Measurements from ENCODE around the gene GATD1.
A peak's percentile ranks its signal among the peaks of the same experiment; 100 is the strongest.

Gene GATD1

DNA sequence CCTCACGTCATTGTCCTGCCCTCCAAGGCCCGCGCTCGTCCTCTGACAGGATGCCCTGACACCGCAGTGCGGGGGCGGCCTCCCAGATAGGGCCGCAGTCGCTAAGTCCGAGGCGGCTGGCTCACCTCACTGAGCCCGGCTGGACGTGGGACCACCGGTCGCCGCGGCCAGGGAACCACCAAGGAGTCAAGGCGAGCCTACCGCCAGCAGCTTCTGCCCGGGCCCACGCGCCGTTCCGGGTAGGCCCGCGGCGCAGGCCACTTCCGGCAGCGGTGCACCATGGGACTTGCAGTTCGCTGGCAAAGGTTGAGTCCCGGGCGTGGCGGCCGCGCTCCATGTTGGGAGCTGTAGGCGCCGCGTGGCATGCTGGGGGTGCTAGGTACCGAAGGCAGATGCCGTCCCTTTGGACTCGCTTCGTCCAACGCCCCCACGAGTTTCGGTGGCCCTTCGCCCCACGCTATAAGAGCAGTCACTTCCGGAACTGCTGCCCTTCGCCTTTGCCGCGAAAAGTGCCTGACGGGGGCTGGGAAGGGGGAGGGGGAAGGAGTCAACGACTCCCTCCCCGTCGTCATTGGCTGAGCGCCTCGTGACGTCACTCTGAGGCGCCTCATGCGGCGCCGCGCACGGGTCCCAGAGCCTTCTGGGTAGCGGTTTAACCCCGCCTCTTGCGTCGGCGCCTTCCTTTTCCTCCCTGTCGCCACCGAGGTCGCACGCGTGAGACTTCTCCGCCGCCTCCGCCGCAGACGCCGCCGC is 32.2 kb upstream of the GATD1 start, which contains the start of gene RPLP2:
RPLP2 (plus strand) TSS at position 681 of the 753 bp plus-strand sequence. CDS start 268 bp downstream, outside the sequence.
- TF ChIP-seq, protein P1, sequence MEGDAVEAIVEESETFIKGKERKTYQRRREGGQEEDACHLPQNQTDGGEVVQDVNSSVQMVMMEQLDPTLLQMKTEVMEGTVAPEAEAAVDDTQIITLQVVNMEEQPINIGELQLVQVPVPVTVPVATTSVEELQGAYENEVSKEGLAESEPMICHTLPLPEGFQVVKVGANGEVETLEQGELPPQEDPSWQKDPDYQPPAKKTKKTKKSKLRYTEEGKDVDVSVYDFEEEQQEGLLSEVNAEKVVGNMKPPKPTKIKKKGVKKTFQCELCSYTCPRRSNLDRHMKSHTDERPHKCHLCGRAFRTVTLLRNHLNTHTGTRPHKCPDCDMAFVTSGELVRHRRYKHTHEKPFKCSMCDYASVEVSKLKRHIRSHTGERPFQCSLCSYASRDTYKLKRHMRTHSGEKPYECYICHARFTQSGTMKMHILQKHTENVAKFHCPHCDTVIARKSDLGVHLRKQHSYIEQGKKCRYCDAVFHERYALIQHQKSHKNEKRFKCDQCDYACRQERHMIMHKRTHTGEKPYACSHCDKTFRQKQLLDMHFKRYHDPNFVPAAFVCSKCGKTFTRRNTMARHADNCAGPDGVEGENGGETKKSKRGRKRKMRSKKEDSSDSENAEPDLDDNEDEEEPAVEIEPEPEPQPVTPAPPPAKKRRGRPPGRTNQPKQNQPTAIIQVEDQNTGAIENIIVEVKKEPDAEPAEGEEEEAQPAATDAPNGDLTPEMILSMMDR (IDR thresholded peaks at IDR 0.05; ENCODE audit: insufficient read depth, low read length, poor library complexity, severe bottlenecking), result no peak

DNA sequence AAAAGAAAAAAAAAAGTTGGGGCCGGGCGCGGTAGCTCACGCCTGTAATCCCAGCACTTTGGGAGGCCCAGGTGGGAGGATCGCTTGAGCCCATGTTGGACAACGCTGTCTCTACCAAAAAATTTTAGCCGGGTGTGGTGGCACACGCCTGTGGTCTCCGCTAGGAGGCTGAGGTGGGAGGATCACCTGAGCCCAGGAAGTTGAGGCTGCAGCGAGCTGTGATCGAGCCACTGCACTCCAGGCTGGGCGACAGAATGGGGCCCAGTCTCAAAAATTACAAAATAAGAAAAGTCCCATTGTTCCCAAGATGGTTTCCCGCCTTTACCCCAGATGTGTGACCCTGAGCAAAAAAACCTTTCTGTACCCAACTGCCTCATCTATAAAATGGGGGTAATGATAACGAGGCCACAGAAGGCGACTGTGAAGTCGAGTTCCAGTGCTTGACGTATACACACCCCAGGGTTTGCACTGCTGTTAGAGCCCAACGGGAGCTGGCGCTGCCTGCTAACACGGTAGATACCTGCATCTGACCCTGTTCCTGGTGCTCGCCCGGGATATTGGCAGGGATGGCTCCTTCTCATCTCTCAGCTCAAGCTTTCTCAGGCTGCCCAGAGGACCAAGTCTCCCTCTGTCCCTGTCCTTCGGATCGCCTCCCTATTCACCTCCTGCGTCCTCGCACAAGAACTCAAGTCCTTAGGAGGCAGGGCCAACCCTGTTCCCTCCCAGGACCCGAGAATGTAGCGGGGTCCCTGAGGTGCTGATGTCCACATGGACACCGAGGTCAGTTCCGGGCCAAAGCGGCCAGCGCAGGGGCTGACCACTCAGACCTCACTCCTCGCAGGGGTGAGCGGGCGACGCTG is 31.4 kb upstream of the GATD1 start:
- Histone ChIP-seq H3K36me3 (ENCODE audit: control insufficient read depth, insufficient read depth, low read length) (peaks cover 23% of the 10 kb centered on the region), H3K4me3 (replicated peaks; ENCODE audit: low read depth, low read length) (peak overlapping the region; percentile 96), H3K27me3 (replicated peaks; ENCODE audit: control insufficient read depth, insufficient read depth, low read length) (no peaks in the 10 kb centered on the region)
- TF ChIP-seq, protein P1 (IDR thresholded peaks at IDR 0.05; ENCODE audit: insufficient read depth, low read length, poor library complexity, severe bottlenecking), result peak; percentile 29
- no peak for DNase-seq (ENCODE audit: extremely low read depth, insufficient read length)

More for the DNA sequence above, 32.2 kb upstream of the GATD1 start, which contains the start of gene RPLP2:
- DNase-seq (ENCODE audit: extremely low read depth, insufficient read length), result peak; percentile 98
- Histone ChIP-seq H3K36me3 (ENCODE audit: control insufficient read depth, insufficient read depth, low read length) (peaks cover 26% of the 10 kb centered on the region), H3K27me3 (replicated peaks; ENCODE audit: control insufficient read depth, insufficient read depth, low read length) (no peaks in the 10 kb centered on the region), H3K4me3 (replicated peaks; ENCODE audit: low read depth, low read length) (peak within 1 kb of the TSS; percentile 96)

GRCh38 chr11:804599-804964 is 27.3 kb upstream of the GATD1 start:
- Histone ChIP-seq H3K36me3 (ENCODE audit: control insufficient read depth, insufficient read depth, low read length) (peaks cover 10% of the 10 kb centered on the region), H3K4me3 (replicated peaks; ENCODE audit: low read depth, low read length) (peak overlapping the region; percentile 64), H3K27me3 (replicated peaks; ENCODE audit: control insufficient read depth, insufficient read depth, low read length) (no peaks in the 10 kb centered on the region)
- TF ChIP-seq, protein P1 (IDR thresholded peaks at IDR 0.05; ENCODE audit: insufficient read depth, low read length, poor library complexity, severe bottlenecking), result no peak
- DNase-seq (ENCODE audit: extremely low read depth, insufficient read length), result no peak

GRCh38 chr11:803770-804598 is 26.7 kb upstream of the GATD1 start:
- peaks cover 10% of the 10 kb centered on the region for H3K36me3 ChIP-seq (ENCODE audit: control insufficient read depth, insufficient read depth, low read length)
- TF ChIP-seq, protein P1 (IDR thresholded peaks at IDR 0.05; ENCODE audit: insufficient read depth, low read length, poor library complexity, severe bottlenecking), result no peak
- no peaks in the 10 kb centered on the region for H3K27me3 ChIP-seq (replicated peaks; ENCODE audit: control insufficient read depth, insufficient read depth, low read length)
- no peak for DNase-seq (ENCODE audit: extremely low read depth, insufficient read length)
- peak overlapping the region; percentile 64 for H3K4me3 ChIP-seq (replicated peaks; ENCODE audit: low read depth, low read length)

- Histone ChIP-seq H3K36me3 (ENCODE audit: control insufficient read depth, insufficient read depth, low read length) (peaks cover 10% of the 10 kb centered on the region), H3K4me3 (replicated peaks; ENCODE audit: low read depth, low read length) (peak overlapping the region; percentile 64), H3K27me3 (replicated peaks; ENCODE audit: control insufficient read depth, insufficient read depth, low read length) (no peaks in the 10 kb centered on the region)
- DNase-seq (ENCODE audit: extremely low read depth, insufficient read length), result no peak
- TF ChIP-seq, protein P1 (IDR thresholded peaks at IDR 0.05; ENCODE audit: insufficient read depth, low read length, poor library complexity, severe bottlenecking), result no peak
Measured at GRCh38 chr11:803467-803742, 26.1 kb upstream of the GATD1 start.
